ENCODE data around the gene PACSIN2. TPM values are rescaled to one million over a fixed set of nuclear protein-coding genes. Genes with fewer than 3 reads are reported as not detected.

The PACSIN2 gene
- total RNA-seq, 1 donor from 2014 or later, result 49.8 TPM

- H3K27me3 ChIP-seq (ENCODE audit: control insufficient read depth, insufficient read depth, low read length), result no peaks in the 10 kb centered on the region
- H3K36me3 ChIP-seq (ENCODE audit: control insufficient read depth, insufficient read depth, low read length), result peaks cover 44% of the 10 kb centered on the region
- no peak overlapping the region for H3K4me3 ChIP-seq (ENCODE audit: low read depth, low read length)
- DNase-seq (ENCODE audit: low read depth) (no peak), FAIRE-seq (no peak)
- TF ChIP-seq, protein P1, sequence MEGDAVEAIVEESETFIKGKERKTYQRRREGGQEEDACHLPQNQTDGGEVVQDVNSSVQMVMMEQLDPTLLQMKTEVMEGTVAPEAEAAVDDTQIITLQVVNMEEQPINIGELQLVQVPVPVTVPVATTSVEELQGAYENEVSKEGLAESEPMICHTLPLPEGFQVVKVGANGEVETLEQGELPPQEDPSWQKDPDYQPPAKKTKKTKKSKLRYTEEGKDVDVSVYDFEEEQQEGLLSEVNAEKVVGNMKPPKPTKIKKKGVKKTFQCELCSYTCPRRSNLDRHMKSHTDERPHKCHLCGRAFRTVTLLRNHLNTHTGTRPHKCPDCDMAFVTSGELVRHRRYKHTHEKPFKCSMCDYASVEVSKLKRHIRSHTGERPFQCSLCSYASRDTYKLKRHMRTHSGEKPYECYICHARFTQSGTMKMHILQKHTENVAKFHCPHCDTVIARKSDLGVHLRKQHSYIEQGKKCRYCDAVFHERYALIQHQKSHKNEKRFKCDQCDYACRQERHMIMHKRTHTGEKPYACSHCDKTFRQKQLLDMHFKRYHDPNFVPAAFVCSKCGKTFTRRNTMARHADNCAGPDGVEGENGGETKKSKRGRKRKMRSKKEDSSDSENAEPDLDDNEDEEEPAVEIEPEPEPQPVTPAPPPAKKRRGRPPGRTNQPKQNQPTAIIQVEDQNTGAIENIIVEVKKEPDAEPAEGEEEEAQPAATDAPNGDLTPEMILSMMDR (IDR thresholded peaks at IDR 0.05; ENCODE audit: insufficient read depth, low read length, severe bottlenecking), result no peak
Observed at GRCh38 chr22:42876041-42876440, 138.9 kb downstream of the PACSIN2 start.

- no peak for DNase-seq (ENCODE audit: low read depth)
- Histone ChIP-seq H3K4me3 (ENCODE audit: low read depth, low read length) (no peak overlapping the region), H3K27me3 (ENCODE audit: control insufficient read depth, insufficient read depth, low read length) (no peaks in the 10 kb centered on the region), H3K36me3 (ENCODE audit: control insufficient read depth, insufficient read depth, low read length) (peaks cover 41% of the 10 kb centered on the region)
- no peak for FAIRE-seq
- TF ChIP-seq, protein P1 (IDR thresholded peaks at IDR 0.05; ENCODE audit: insufficient read depth, low read length, severe bottlenecking), result no peak
Observed at GRCh38 chr22:42874010-42874409, 140.9 kb downstream of the PACSIN2 start.

- H3K4me3 ChIP-seq (ENCODE audit: low read depth, low read length), result no peak overlapping the region
- no peak for DNase-seq (ENCODE audit: low read depth)
- FAIRE-seq, result peak; percentile 7
- peaks cover 35% of the 10 kb centered on the region for H3K36me3 ChIP-seq (ENCODE audit: control insufficient read depth, insufficient read depth, low read length)
- TF ChIP-seq, protein P1 (IDR thresholded peaks at IDR 0.05; ENCODE audit: insufficient read depth, low read length, severe bottlenecking), result no peak
- H3K27me3 ChIP-seq (ENCODE audit: control insufficient read depth, insufficient read depth, low read length), result no peaks in the 10 kb centered on the region
Observed at GRCh38 chr22:42873356-42873755, 141.6 kb downstream of the PACSIN2 start.

- DNase-seq (ENCODE audit: low read depth), result no peak
- Histone ChIP-seq H3K4me3 (ENCODE audit: low read depth, low read length) (no peak overlapping the region), H3K27me3 (ENCODE audit: control insufficient read depth, insufficient read depth, low read length) (no peaks in the 10 kb centered on the region), H3K36me3 (ENCODE audit: control insufficient read depth, insufficient read depth, low read length) (peaks cover 32% of the 10 kb centered on the region)
- TF ChIP-seq, protein P1 (IDR thresholded peaks at IDR 0.05; ENCODE audit: insufficient read depth, low read length, severe bottlenecking), result no peak
- no peak for FAIRE-seq
Observed at GRCh38 chr22:42872821-42873220, 142.1 kb downstream of the PACSIN2 start.

DNA sequence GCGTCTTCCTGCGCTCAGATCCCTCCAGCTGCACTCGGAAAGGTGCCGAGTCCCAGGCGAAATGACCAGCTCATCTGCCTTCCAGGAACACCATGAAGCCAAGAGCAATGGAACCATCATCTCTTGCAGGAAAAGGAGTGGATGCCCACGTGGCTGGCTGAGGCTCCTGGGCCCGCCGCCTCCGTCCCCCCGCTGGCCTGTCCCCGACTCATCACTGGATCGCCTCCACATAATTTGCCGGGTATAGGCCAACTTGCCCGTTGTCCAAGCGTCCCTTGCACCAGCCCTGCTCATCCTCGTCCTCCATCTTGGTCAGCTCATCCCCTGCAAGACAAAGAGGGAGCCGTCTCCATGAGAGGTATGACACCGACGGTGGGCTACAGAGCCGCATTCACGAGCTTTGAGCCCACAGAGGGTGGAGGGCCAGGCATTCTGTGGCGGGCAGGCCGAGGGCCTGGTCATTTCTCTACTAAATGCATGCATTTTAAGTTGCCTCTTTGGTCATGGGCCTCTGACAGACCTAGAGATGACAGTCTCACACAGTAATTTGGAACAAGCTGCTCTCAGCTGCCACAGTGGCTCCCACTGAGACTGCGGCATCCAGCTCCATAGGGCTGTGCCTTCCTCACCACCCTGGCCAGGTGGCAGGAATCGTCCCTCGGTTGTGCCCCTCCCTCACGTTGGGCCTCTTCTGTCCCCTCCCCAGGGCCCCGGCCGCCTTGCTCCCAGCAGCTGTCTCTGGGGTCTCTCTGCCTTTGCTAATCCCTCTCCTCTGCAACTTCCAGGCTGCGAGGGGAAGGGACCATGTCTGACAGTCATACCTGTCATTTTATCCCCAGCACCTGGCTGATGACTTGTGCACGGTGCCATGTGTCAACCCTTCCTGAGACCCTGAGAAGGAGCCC lies 143.6 kb downstream of the PACSIN2 start:
- no peaks in the 10 kb centered on the region for H3K27me3 ChIP-seq (ENCODE audit: control insufficient read depth, insufficient read depth, low read length)
- no peak for FAIRE-seq
- H3K36me3 ChIP-seq (ENCODE audit: control insufficient read depth, insufficient read depth, low read length), result peaks cover 23% of the 10 kb centered on the region
- DNase-seq (ENCODE audit: low read depth), result no peak
- TF ChIP-seq, protein P1 (IDR thresholded peaks at IDR 0.05; ENCODE audit: insufficient read depth, low read length, severe bottlenecking), result no peak
- H3K4me3 ChIP-seq (ENCODE audit: low read depth, low read length), result no peak overlapping the region

All from bronchial epithelial cell (primary cell).